H1 (cell line): ENCODE measurements around the gene IL17REL. TPM values are rescaled to one million over a fixed set of nuclear protein-coding genes. Genes with fewer than 3 reads are reported as not detected.

Source experiments
- CTCF ChIA-PET: fragments of 300-600 bp; sonication (Branson Sonifier 250); formaldehyde crosslinking; loops from one replicate; lab custom pipeline; 2021; ENCODE audit not compliant: partially characterized antibody; lab: Charles Lee
- POLR2A ChIA-PET: fragments of 300-600 bp; sonication (Branson Sonifier 250); formaldehyde crosslinking; loops from one replicate; lab custom pipeline; 2021; ENCODE audit warnings: inconsistent platforms; ENCODE audit not compliant: partially characterized antibody; lab: Charles Lee
- DNase-seq, 2 experiments: peaks; one replicate each; pipeline versions ENCODE4 v3.0.0 to v3.0.0-alpha.2; 2010 to 2022; ENCODE audit warnings: low spot score in 2 of 2, low read depth in 1 of 2, mixed read lengths in 1 of 2
- FAIRE-seq: peaks from 2 replicates; lab custom pipeline; 2011; peaks lifted over from hg19 to GRCh38; lab: Jason Lieb, UNC
- H2AFZ ChIP-seq: 2 replicates; pipeline ENCODE4 v1.8.1; 2012; ENCODE audit warnings: low read length, inconsistent platforms
- H2AK5ac ChIP-seq: 2 replicates; pipeline ENCODE4 v1.6.1; 2013; ENCODE audit warnings: low read depth, low read length
- H2BK120ac ChIP-seq: replicated peaks from 2 replicates; pipeline ENCODE3; 2013; ENCODE audit warnings: low read depth, low read length, inconsistent platforms
- H2BK12ac ChIP-seq: 2 replicates; pipeline ENCODE4 v1.6.1; 2013; ENCODE audit warnings: low read depth, low read length
- H2BK15ac ChIP-seq: 2 replicates; pipeline ENCODE4 v1.6.1; 2013; ENCODE audit warnings: low read length
- H2BK20ac ChIP-seq: 2 replicates; pipeline ENCODE4 v1.6.1; 2013; ENCODE audit warnings: low read length
- H2BK5ac ChIP-seq: 2 replicates; pipeline ENCODE4 v1.6.1; 2013; ENCODE audit warnings: low read depth, low read length
- H3K14ac ChIP-seq: 2 replicates; pipeline ENCODE4 v1.6.1; 2013; ENCODE audit warnings: inconsistent platforms; ENCODE audit not compliant: insufficient read length
- H3K18ac ChIP-seq: 2 replicates; pipeline ENCODE4 v1.6.1; 2013; ENCODE audit warnings: low read length; ENCODE audit errors: extremely low read depth
- H3K23ac ChIP-seq: 2 replicates; pipeline ENCODE4 v1.6.1; 2013; ENCODE audit warnings: inconsistent platforms; ENCODE audit not compliant: insufficient read length
- H3K23me2 ChIP-seq: 2 replicates; pipeline ENCODE4 v1.6.1; 2013; ENCODE audit warnings: low read depth, low read length
- H3K27ac ChIP-seq: 2 replicates; pipeline ENCODE4 v1.6.1; 2011; ENCODE audit warnings: low read depth, low read length, inconsistent platforms
- H3K27me3 ChIP-seq, 4 experiments: replicated peaks in 1 of 4; 1 replicate in 1 of 4; 2 replicates in 3 of 4; pipeline versions ENCODE4 v1.6.1 to v1.8.1; 2011 to 2013; ENCODE audit warnings: low read length in 3 of 4, mild to moderate bottlenecking in 3 of 4, inconsistent platforms in 2 of 4, mixed read lengths in 2 of 4, moderate library complexity in 1 of 4; ENCODE audit not compliant: control insufficient read depth in 3 of 4, insufficient read depth in 3 of 4; ENCODE audit errors: extremely low read depth in 1 of 4
- H3K36me3 ChIP-seq, 4 experiments: 2 replicates each; pipeline versions ENCODE4 v1.6.1 to v1.8.1; 2011 to 2013; ENCODE audit warnings: mild to moderate bottlenecking in 4 of 4, low read length in 3 of 4, moderate library complexity in 2 of 4, control low read depth in 1 of 4, inconsistent platforms in 1 of 4; ENCODE audit not compliant: insufficient read depth in 4 of 4, control insufficient read depth in 2 of 4
- H3K4ac ChIP-seq: replicated peaks from 2 replicates; pipeline ENCODE3; 2013; ENCODE audit warnings: low read length, low read depth, mixed read lengths, inconsistent platforms; ENCODE audit not compliant: insufficient read length
- H3K4me1 ChIP-seq, 4 experiments: replicated peaks in 1 of 4; 1 replicate in 1 of 4; 2 replicates in 3 of 4; pipeline versions ENCODE4 v1.6.1 to v1.8.1; 2011 to 2013; ENCODE audit warnings: low read length in 3 of 4, inconsistent platforms in 2 of 4, mixed read lengths in 1 of 4; ENCODE audit not compliant: insufficient read depth in 4 of 4, control insufficient read depth in 3 of 4
- H3K4me2 ChIP-seq, 2 experiments: 2 replicates each; pipeline versions ENCODE4 v1.6.1 to v1.8.1; 2011 to 2013; ENCODE audit warnings: low read depth in 2 of 2, low read length in 2 of 2, control low read depth in 1 of 2, inconsistent platforms in 1 of 2, mild to moderate bottlenecking in 1 of 2; ENCODE audit not compliant: insufficient read depth in 1 of 2
- H3K4me3 ChIP-seq, 4 experiments: fragments of 200-600, 300-600 bp in 1 of 4; sonication (generic), shearing (Covaris generic), sonication (Bioruptor Twin) in 1 of 4; 2 replicates each; pipeline versions ENCODE4 v1.5.1 to v1.8.1; 2011 to 2016; ENCODE audit warnings: low read length in 4 of 4, low read depth in 3 of 4, control low read depth in 2 of 4, inconsistent platforms in 2 of 4, mild to moderate bottlenecking in 2 of 4, mixed read lengths in 1 of 4, moderate library complexity in 1 of 4; ENCODE audit not compliant: insufficient read depth in 2 of 4; ENCODE audit errors: extremely low read depth in 1 of 4
- H3K56ac ChIP-seq: replicated peaks from 2 replicates; pipeline ENCODE3; 2013; ENCODE audit warnings: low read depth, mild to moderate bottlenecking, mixed read lengths, low read length, inconsistent platforms; ENCODE audit not compliant: insufficient read length
- H3K79me1 ChIP-seq: 2 replicates; pipeline ENCODE4 v1.6.1; 2013; ENCODE audit warnings: low read depth, low read length, control low read depth
- H3K79me2 ChIP-seq, 2 experiments: 2 replicates each; pipeline versions ENCODE4 v1.6.1 to v1.8.1; 2012 to 2013; ENCODE audit warnings: low read length in 2 of 2, mild to moderate bottlenecking in 2 of 2, inconsistent platforms in 1 of 2; ENCODE audit not compliant: insufficient read depth in 2 of 2, control insufficient read depth in 1 of 2
- H3K9ac ChIP-seq, 4 experiments: replicated peaks in 1 of 4; 1 replicate in 1 of 4; 2 replicates in 3 of 4; pipeline versions ENCODE4 v1.6.1 to v1.8.1; 2011 to 2013; ENCODE audit warnings: low read depth in 3 of 4, low read length in 3 of 4, control low read depth in 2 of 4, mild to moderate bottlenecking in 2 of 4, moderate library complexity in 2 of 4, inconsistent platforms in 1 of 4; ENCODE audit errors: extremely low read depth in 1 of 4
- H3K9me3 ChIP-seq, 2 experiments: 2 replicates each; pipeline versions ENCODE4 v1.6.1 to v1.8.1; 2012 to 2013; ENCODE audit warnings: mild to moderate bottlenecking in 2 of 2, moderate library complexity in 2 of 2, control low read depth in 1 of 2, inconsistent platforms in 1 of 2, low read depth in 1 of 2, low read length in 1 of 2, mixed read lengths in 1 of 2; ENCODE audit not compliant: insufficient read depth in 2 of 2
- H4K20me1 ChIP-seq, 2 experiments: replicated peaks in 1 of 2; 2 replicates each; pipeline versions ENCODE3 to v1.8.1; 2011 to 2013; ENCODE audit warnings: inconsistent platforms in 2 of 2, low read length in 2 of 2, mild to moderate bottlenecking in 1 of 2; ENCODE audit not compliant: insufficient read depth in 2 of 2, control insufficient read depth in 1 of 2
- H4K5ac ChIP-seq: 2 replicates; pipeline ENCODE4 v1.6.1; 2013; ENCODE audit warnings: low read length, low read depth, mixed read lengths, inconsistent platforms; ENCODE audit not compliant: insufficient read length
- H4K8ac ChIP-seq: 2 replicates; pipeline ENCODE4 v1.8.0; 2013; ENCODE audit warnings: mild to moderate bottlenecking, moderate library complexity, low read length, inconsistent platforms; ENCODE audit not compliant: insufficient read depth; ENCODE audit errors: extremely low read depth
- H4K91ac ChIP-seq: replicated peaks from 2 replicates; pipeline ENCODE3; 2013; ENCODE audit warnings: low read length, mixed read lengths, inconsistent platforms; ENCODE audit not compliant: insufficient read length
- WGBS, 2 experiments: shearing (Covaris generic) in 1 of 2; methylation state at CpG; one replicate each; pipeline versions ENCODE4 v1.1.6 to v1.1.7; 2013 to 2015; ENCODE audit warnings: low lambda C conversion rate in 2 of 2, mixed read lengths in 2 of 2, inconsistent platforms in 1 of 2, low coverage in 1 of 2, missing lambda C conversion rate in 1 of 2; ENCODE audit not compliant: insufficient replicate concordance in 2 of 2, insufficient coverage in 1 of 2, insufficient read length in 1 of 2; ENCODE audit errors: extremely low coverage in 1 of 2, missing lambda C conversion rate in 1 of 2; 5-methylcytosine and 5-hydroxymethylcytosine counted together
- polyA plus RNA-seq, 7 experiments: library from polyadenylated mRNA; depleted of rRNA in 3 of 7; stranded (reverse) in 5 of 7; unstranded in 2 of 7; fragments of >200 nt in 5 of 7; fragments of 200-250 nt in 2 of 7; gene quantifications; 1 replicate in 5 of 7; 2 replicates in 1 of 7; 4 replicates in 1 of 7; pipeline versions ENCODE4 v1.2.1 to v1.2.3, GENCODE V29; 2011 to 2013; ENCODE audit warnings: missing spikeins in 2 of 7, mixed read lengths in 2 of 7
- total RNA-seq: library from RNA; stranded (reverse); fragmentation: NEBNext Ultra II Directional; extraction: Animal tissue kit (Norgen Biotek cat#: 25700); gene quantifications from 2 replicates; pipeline ENCODE4 v1.2.1, GENCODE V29; 2021

IL17REL gene
- total and polyA plus RNA-seq, 2 of the 8 experiments (the other 6 are each of a cell fraction or from before 2014, with no cell fraction given) = 0.15 to 0.20 TPM

DNA sequence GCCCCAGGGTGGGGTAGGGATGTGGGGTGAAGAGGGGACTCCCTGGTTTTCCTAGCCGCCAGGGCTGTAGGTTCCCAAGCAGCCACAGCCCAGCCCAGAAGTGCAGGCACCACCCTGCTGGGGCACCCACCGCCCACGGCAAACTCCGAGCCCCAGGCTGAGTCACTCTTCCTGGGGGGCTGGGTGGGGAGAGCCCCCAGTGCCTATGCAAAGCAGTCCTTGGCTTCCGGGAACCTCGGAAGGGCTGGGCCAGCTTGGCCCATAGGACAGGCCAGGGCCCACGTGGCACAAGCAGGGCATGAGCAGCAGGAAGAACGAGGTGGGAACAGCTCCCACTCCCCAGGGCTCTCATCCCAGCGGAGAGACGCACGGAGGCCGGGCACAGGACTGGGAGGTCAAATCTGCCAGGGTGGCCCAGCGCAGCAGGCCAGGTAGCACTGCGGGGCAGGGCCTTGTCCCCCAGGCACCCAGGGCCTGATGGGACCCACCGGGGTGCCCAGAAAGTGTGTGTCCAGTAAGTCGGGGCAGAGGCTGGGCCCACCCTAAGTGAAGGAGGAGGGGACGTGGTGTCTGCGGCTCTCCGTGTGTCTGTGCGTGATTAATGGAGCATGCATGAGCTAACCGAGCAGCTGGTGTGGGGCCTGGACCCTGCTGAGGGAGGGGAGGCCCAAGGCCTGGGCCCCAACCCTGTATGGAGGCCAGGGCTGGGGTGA is 4.6 kb upstream of the IL17REL start:
- Histone ChIP-seq H2BK5ac (no peak overlapping the region), H3K4me1 (peaks cover 0 to 13% (median 7%) of the 10 kb centered on the region in 4 experiments; a peak in 6 of 7 replicates), H3K27me3 (peaks cover 18 to 40% (median 29%) of the 10 kb centered on the region in 4 experiments), H3K9me3 (peaks cover 0 to 12% of the 10 kb centered on the region in 2 experiments; a peak in 2 of 4 replicates), H3K18ac (no peak overlapping the region), H3K23ac (no peak overlapping the region), H3K4ac (no peak overlapping the region), H4K91ac (no peak overlapping the region), H3K4me2 (no peak overlapping the region), H2BK15ac (no peak overlapping the region), H3K36me3 (no peaks in the 10 kb centered on the region; a peak in 1 of 8 replicates), H3K14ac (no peak overlapping the region), H2BK20ac (no peak overlapping the region), H2AFZ (no peak overlapping the region), H3K23me2 (peaks cover 7% of the 10 kb centered on the region; the same call in 1 of the 2 replicates), H3K27ac (no peak overlapping the region), H4K20me1 (peaks cover 0 to 3% of the 10 kb centered on the region in 2 experiments), H3K9ac (no peak overlapping the region), H4K5ac (no peak overlapping the region), H3K4me3 (no peak overlapping the region), H2AK5ac (no peak overlapping the region), H4K8ac (no peak overlapping the region; the same call in 1 of the 2 replicates), H2BK120ac (no peak overlapping the region), H3K79me2 (no peaks in the 10 kb centered on the region), H2BK12ac (no peak overlapping the region), H3K79me1 (no peaks in the 10 kb centered on the region; the same call in 1 of the 2 replicates), H3K56ac (no peak overlapping the region)
- POLR2A ChIA-PET = no interaction called here
- CTCF ChIA-PET = interaction anchor here (0.7 to 2.5 kb wide), 7 partner anchors 10 to 250 kb away, joined by 3 to 12 read pairs (median 5); no protein-coding TSS in a partner anchor
- no peak for DNase-seq
- no peak for FAIRE-seq
- 90% methylated on average over 21 of the region's 21 CpGs; no CpG with 5 or more reads in 1 of the 2 experiments for WGBS, 2 experiments
